RPMI8226 (cell line): Measurements from ENCODE around the gene MROH2B.

Source experiments
- DNase-seq: peaks from one replicate; pipeline ENCODE4 v3.0.0-alpha.2; 2015

MROH2B gene

DNA sequence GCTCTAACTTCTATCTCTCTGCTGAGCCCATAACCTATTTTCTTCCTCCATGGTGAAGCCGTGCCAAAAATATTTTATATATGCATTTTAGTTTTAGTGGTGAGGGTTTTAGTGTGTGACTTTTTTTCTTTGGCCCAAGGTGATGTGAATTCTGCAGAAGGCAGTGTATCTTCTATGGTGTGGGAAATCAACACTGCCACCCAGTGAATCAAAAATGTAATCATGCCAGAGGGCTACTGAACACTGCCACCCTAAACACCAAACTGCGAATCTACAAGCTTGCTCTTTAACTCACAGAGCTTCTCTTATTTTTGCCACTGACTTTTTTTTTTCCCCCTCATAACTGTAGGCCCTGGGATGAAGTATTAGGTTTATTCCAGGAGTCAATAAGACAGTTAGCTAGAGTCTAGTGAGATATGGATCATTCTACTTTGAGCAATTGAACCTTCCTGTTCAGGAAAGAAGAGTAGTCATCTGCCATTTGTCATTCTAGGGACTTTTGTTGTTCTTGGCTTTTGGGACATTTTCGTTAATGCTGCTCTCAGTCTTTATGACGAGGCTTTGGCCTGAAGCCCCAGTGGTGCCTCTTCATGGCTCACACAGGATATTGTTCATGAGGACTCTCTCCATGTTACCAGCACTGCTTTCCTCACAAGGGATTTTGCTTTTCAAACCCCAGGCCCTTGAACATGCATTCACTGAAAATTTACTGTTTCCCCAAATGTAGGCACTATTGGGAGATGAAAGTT, 108.8 kb downstream of the MROH2B start:
- no peak for DNase-seq

DNA sequence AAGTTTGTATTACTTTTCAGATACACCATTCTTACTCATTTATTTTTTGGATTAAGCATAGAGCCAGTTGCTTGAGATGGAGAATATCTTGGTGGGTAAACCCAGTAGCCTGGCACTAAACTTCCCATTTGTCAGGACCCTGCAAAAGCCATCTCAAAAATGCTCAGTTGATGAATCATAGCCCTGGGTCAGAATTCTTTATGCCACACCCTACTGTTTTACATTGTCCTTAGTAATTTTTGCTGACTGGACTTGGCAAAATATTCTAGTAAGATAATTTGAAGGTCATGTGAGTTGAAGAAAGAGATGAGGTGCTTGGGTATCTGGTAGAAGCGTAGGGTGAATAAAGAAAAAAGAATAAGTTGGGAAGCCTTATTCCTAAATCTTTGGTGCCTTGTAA, 111.1 kb downstream of the MROH2B start:
- no peak for DNase-seq

DNA sequence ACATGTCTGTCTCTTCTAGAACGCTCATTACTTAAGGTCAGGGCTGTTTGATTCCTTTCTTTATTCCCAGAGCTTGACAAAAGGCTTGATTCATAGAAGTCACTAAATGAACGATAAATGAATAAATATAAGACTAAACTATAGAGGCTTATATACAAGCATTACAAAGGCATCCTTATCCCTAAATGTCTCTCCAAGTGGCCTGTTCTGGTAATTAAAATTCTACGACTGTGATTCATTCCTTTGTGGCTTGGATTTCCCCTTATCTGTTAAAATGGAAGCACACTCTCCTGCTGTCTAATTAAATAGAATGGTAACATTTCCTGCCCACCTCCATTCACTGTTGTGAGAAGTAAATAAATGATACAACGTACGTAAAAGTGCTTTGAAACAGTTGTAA, 112.3 kb downstream of the MROH2B start:
- DNase-seq = no peak

DNA sequence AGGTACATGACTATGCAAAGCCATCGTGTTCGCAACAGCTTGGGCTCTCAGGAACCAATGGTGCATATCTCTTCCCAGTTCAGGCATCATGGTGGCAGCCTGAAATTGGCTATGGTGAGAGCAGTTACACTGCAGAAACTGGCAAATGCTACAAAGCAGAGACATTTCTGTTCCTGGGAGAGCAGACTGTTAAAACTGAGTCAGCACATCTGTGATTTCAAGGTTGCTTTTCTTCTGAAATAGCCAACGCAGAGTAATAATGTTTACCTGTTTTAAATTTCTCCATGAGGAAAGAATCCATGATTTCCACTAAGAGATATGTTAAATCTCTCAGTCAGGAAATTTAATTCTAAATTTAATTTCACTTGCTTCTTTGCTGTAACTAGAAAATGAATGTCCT, 114.1 kb downstream of the MROH2B start:
- no peak for DNase-seq

DNA sequence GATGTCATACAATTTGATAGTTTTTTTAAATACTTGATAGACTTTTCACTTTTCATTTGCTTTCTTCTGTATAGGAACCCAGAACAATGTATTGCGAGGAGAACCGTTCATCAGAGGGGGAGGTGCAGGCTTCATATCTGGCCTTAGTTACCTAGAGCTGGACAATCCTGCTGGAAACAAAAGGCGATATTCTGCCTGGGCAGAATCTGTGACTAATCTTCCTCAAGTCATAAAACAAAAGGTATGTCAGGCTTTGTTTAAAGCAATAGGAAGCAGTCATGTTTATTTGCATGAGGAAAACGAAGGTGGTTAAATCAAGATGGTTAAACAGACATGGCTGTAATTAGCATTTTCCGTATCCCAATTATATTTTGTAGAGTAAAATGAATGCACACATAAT, 115.8 kb downstream of the MROH2B start:
- DNase-seq = no peak
